ENCODE measurements around the gene TUBGCP2.

- TF ChIP-seq TARDBP (IDR thresholded peaks at IDR 0.05), result no peak
- no peak for TF ChIP-seq CTBP1 (IDR thresholded peaks at IDR 0.05; ENCODE audit: borderline replicate concordance)
- no peak for TF ChIP-seq FOXM1 (IDR thresholded peaks at IDR 0.05; ENCODE audit: borderline replicate concordance)
- no peak for TF ChIP-seq ZNF384 (IDR thresholded peaks at IDR 0.05)
- no peak for TF ChIP-seq FOXK2 (IDR thresholded peaks at IDR 0.05)
Measured at GRCh38 chr10:133274751-133275683, 33.7 kb downstream of the TUBGCP2 start.
